Endothelial cell of coronary artery (primary cell): ENCODE data around the gene POLD1. TPM values are rescaled to one million over a fixed set of nuclear protein-coding genes. Genes with fewer than 3 reads are reported as not detected.

ENCODE experiments used
- total RNA-seq: library from RNA; depleted of rRNA; stranded (reverse); fragments of >200 nt; gene quantifications from 2 replicates; pipeline ENCODE4 v1.2.3, GENCODE V29; 2014

POLD1 gene
- 70.6 and 78.3 TPM in 2 replicates for total RNA-seq

DNA sequence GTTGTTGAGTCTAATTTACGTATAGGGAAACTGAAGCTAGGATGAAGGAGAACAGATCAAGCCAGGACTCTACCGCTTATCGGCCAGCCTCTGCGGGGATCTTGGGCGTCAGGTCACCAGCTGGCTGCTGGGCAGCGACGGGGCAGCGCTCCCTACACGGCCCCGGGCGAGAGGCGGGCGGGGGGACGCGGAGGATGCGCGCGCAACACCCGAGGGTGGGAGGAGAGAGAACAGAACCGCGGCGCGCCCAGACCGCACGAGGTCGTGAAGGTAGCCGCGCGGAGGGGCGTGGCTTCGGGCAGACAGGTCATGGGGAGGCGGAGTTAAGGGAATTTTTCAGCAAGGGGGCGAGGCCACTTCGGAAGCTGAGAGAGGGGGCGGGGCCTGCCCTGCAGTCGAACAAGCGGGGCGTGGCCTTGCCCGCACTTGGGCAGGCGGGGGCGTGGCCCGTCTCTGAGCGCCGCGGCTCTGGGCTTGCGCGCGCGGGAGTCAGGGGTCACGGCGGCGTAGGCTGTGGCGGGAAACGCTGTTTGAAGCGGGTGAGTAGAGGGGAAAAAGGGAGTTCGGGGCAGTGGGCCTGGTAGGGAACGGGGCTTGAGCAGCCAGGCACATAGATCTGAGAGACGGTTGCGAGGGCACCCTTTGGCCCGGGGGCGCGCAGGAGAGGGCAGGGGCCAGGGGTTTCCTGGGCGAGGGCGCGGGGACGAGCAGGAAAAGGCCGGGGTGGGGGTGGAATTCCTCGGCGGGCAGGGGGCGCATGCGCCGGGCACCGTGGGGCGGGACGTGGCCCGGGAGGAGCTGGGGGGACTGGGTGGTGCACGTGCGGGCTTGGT lies at the start of gene POLD1:
TSS of gene POLD1 (plus strand) at position 496 of the 833 bp plus-strand sequence. CDS start 14,505 bp downstream, outside the sequence.

DNA sequence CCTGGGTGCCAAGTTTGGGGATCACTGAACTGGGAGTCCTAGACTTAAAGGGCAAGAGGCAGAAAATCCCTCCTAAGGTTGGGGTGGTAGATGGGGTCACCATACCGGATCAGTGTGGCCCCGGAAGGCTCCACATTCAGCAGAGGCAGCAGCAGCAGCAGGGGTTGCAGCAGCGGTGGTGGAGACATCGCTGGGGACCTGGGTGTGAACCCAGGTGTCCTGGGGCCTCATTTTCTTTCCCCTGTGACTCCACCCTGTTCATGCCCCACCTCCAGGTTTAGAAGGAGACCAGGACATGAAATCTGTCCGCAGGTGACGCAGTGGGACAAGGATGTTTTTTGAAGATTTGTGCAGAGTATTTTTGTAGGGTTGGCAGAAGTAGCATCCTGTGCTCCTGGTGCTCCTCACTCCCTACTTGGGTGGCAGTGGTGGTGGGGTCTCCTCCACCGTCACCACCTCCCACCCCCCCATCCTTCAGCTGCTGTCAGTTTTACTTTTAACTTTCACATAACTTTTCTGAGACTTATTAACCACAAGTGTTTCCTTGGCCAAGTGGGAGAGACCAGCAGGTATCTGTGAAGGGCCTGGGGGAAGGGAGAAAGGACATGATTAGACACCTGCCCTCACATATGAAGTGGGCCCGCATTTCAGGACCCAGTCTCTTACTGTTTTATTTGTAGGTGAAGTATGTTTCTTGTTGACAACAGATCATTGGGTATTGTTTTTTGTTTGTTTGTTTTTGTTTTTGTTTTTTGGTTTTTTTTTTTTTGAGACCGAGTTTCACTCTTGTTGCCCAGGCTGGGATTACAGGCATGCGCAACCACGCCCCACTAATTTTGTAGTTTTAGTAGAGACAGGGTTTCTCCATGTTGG lies 18.5 kb upstream of the POLD1 start, which contains the start of gene NAPSA:
TSS of gene NAPSA (minus strand) at position 206 of the 873 bp plus-strand sequence. CDS start at position 188, 18 bp downstream.

DNA sequence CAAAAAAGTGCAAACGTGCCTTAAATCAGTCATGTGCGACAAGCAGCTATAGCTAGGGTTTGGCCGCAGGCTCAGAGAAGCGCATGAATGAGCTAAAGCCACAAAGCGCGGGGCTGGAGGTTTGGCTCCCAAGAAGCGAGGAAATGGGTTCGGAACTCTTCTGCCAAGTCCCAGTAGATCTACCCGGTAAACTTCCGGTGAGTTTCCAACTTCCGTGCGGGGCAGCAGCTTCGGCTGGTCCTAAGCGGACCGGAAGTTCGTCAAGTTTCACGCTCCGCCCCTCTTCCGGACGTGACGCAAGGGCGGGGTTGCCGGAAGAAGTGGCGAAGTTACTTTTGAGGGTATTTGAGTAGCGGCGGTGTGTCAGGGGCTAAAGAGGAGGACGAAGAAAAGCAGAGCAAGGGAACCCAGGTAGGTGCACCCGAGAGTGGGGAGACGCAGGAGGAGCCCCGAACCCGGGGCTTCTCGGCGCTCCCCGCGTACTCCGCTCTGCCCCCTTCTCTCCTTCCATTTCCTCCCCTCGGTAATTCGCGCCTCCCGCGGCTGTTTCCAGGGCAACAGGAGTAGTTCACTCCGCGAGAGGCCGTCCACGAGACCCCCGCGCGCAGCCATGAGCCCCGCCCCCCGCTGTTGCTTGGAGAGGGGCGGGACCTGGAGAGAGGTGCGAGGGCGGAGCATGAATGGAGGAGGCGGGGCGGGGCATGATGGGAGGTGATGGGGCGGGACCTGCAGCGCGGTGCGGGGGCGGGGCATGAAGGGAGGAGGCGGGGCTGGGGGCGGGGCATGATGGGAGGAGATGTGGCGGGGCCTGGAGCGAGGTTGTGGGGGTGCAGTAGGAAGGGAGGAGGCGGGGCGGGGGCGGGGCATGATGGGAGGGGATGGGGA lies 7.7 kb upstream of the POLD1 start, which contains the start of gene NR1H2:
TSS of gene NR1H2 (plus strand) at position 292 of the 885 bp plus-strand sequence. CDS start 1,149 bp downstream, outside the sequence.

DNA sequence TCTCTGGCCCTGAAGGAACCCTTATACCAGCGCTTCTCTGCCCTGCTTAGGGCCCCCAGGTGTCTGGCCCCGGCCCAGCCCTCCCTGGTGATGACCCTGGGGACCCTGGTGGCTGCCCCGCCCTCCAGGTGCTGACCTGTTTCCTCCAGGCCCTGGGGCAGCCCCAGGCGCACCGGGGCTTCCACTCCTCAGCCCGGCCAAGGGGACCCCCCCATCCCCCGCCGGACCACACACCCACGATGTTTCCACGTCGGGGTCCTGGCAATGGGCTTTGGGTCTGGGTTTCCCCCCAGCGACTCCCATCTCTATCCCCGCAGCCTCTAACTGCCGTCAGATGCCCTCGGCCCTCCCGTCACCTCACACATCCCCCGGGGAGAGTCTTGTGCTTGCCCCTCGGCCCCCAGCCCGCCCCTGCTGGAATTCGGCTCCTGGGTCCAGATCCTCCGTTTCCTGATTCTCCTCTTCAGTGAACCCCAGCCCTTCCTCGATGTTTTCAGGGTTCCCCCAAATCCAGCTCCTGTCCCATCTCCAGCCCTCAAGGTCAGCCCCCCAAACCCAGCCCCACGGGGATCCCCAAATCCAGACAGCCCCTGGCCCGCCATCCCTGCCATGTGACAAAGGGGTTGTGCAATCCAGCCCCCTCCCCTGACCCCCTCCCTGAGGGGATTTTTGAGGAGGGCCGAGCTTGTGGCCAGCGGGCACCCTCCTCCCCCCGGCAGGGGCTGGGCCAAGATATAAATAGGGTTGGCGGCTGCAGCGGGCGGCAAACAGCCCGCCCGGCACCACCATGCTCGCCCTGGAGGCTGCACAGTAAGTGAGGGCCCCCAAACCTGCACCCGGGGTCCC lies 34.3 kb downstream of the POLD1 start, which contains the start of gene SPIB:
TSS of gene SPIB (plus strand) at position 763 of the 846 bp plus-strand sequence. CDS start at position 788, 25 bp downstream.

DNA sequence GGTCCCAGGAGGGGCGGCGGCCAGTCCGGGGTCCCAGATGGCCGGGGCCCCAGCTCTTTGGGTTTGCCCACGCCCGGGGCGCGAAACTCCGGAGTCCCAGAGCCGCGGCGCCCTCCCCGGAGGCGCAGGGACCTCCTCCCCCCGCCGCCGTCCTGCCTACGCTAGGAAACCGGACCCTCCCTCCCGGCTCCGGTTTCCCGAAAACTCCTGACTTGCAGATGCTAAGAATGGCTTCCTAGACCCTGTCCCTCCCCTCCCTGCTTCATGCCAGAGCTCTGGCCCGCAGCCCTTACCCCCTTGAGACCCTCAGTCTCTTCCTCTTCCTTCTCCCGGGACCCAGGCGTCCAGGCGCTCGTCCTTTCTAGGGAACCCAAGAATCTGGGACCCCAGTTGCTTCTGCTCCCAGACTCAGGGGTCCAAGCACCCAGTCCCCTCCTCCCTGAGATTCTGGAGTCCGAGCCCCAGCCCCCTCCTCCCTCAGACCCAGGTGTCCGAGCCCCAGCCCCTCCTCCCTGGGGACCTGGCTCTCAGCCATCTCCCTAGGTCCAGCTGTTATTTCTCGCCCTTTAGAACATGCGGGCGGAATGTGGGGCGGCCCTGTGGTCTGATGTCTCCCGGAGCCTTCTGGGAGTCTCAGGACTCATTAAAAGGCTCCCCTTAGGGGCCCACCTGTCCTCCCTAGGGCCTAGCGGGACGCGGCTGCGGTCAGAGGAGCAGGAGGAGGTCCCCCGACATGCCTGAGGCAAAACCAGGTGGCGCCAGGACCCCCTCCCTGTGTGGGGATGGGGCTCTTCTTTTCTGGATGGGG lies 48.3 kb downstream of the POLD1 start, which contains the start of gene MYBPC2:
TSS of gene MYBPC2 (plus strand) at position 672 of the 808 bp plus-strand sequence. CDS start at position 734, 62 bp downstream.

Other genes starting within 250 kb of the POLD1 start
- not detected in 2 replicates for gene IZUMO2, start 221.1 kb upstream of the POLD1 start, total RNA-seq
- under 0.01 and 0.09 TPM in 2 replicates for gene MYH14, start 180.7 kb upstream of the POLD1 start, total RNA-seq
- gene KCNC3, start 55.0 kb upstream of the POLD1 start, total RNA-seq: 0.09 and 0.19 TPM in 2 replicates
- 0.09 TPM in 1 of 2 replicates, not detected in the other for gene NAPSA, start 18.7 kb upstream of the POLD1 start, total RNA-seq
- gene NR1H2, start 7.9 kb upstream of the POLD1 start, total RNA-seq: 45.4 and 67.3 TPM in 2 replicates
- gene SPIB, start 34.6 kb downstream of the POLD1 start, total RNA-seq: 0.09 TPM in 1 of 2 replicates, not detected in the other
- gene MYBPC2, start 48.5 kb downstream of the POLD1 start, total RNA-seq: not detected in 2 replicates
- 51.4 and 53.8 TPM in 2 replicates for gene EMC10, start 92.2 kb downstream of the POLD1 start, total RNA-seq
- 0.19 TPM in 1 of 2 replicates, not detected in the other for gene GARIN5A, start 92.5 kb downstream of the POLD1 start, total RNA-seq
- 28.2 and 30.9 TPM in 2 replicates for gene JOSD2, start 126.8 kb downstream of the POLD1 start, total RNA-seq
- gene ASPDH, start 129.6 kb downstream of the POLD1 start, total RNA-seq: not detected in 2 replicates
- 0.09 and 0.63 TPM in 2 replicates for gene LRRC4B, start 184.1 kb downstream of the POLD1 start, total RNA-seq